Pancreas (tissue), 10 donors: ENCODE measurements around the gene LRRC32. TPM values are rescaled to one million over a fixed set of nuclear protein-coding genes. Genes with fewer than 3 reads are reported as not detected.

ENCODE experiments used
- ATAC-seq, 4 donors: fragments of 200-7000 bp; cut with Tn5 transposase; one replicate each; pipeline versions ENCODE4 v1.8.0 to v1.9.1; 2020; ENCODE audit warnings: mild to moderate bottlenecking in 4 of 4, moderate library complexity in 4 of 4
- DNase-seq, 6 donors: peaks; one replicate each; pipeline ENCODE4 v3.0.0-alpha.2; 2020
- FAIRE-seq: peaks from 2 replicates; lab custom pipeline; 2012; peaks lifted over from hg19 to GRCh38; lab: Jason Lieb, UNC
- H3K27ac ChIP-seq, 4 donors: fragments of 200-600 bp; sonication (generic); 1 replicate in 3 of 4; 2 replicates in 1 of 4; pipeline versions ENCODE4 v1.5.0 to v1.8.0; 2020
- H3K27me3 ChIP-seq, 4 donors: fragments of 200-600 bp; one replicate each; pipeline ENCODE4 v1.8.0; 2021
- H3K36me3 ChIP-seq, 3 donors: fragments of 200-600 bp; sonication (generic) in 1 of 3; one replicate each; pipeline versions ENCODE4 v1.5.0 to v1.8.0; 2020 to 2021
- H3K4me1 ChIP-seq, 3 donors: fragments of 200-600 bp; one replicate each; pipeline ENCODE4 v1.8.0; 2021
- H3K4me3 ChIP-seq, 4 donors: fragments of 200-600 bp; sonication (generic) in 2 of 4; one replicate each; pipeline versions ENCODE4 v1.5.0 to v1.8.0; 2020 to 2021
- H3K9me3 ChIP-seq, 4 donors: fragments of 200-600 bp; one replicate each; pipeline ENCODE4 v1.8.0; 2021
- WGBS, 2 donors: extraction: QIAGEN DNeasy Blood & Tissue Kit; methylation state at CpG; one replicate each; pipeline ENCODE4 v1.1.7; 2013; 5-methylcytosine and 5-hydroxymethylcytosine counted together
- intact Hi-C, 3 donors: fragments of 100-400 bp; cut with DNase I; formaldehyde crosslinking; loops; one replicate each; pipeline versions ENCODE4 v1.11.1 to v1.14.2; 2022
- polyA plus RNA-seq, 2 donors: library from polyadenylated mRNA; stranded (reverse); fragments of 200-250 nt; gene quantifications; one replicate each; pipeline ENCODE4 v1.2.3, GENCODE V29; 2013
- total RNA-seq, 6 donors: library from RNA; stranded (reverse); fragmentation: NEBNext Ultra II Directional in 4 of 6; extraction: Animal tissue kit (Norgen Biotek cat#: 25700) in 4 of 6; gene quantifications; one replicate each; pipeline versions ENCODE4 v1.2.1 to v1.2.4, GENCODE V29; 2021 to 2023
- TF ChIP-seq, protein P1 (sequence below), 4 donors: fragments of 200-600 bp; sonication (generic) in 3 of 4; IDR thresholded peaks; one replicate each; pipeline versions ENCODE4 v1.5.0 to v1.8.0; 2021; ENCODE audit warnings: antibody characterized with exemption in 4 of 4
- donor health status: healthy with polysubstance abuse.
- donor health status: DM: no; HTN: no; CAD: no; lungs with moderate emphysema.
- donor health status: DM: no; HTN: no; CAD: no.
- donor health status: control.
- donor health status: control.
- donor health status: Bipolar disorder and iron deficiency.
- donor health status: DM: yes; HTN: yes; CAD: no.
- donor health status: DM: no; HTN: no; CAD: no.
- donor health status: DM: no; HTN: no; CAD: no.
- donor health status: DM: yes; HTN: yes; CAD: no.

The LRRC32 gene
- total and polyA plus RNA-seq, 8 donors: 5.7 to 43.0 (median 12.0) TPM

DNA sequence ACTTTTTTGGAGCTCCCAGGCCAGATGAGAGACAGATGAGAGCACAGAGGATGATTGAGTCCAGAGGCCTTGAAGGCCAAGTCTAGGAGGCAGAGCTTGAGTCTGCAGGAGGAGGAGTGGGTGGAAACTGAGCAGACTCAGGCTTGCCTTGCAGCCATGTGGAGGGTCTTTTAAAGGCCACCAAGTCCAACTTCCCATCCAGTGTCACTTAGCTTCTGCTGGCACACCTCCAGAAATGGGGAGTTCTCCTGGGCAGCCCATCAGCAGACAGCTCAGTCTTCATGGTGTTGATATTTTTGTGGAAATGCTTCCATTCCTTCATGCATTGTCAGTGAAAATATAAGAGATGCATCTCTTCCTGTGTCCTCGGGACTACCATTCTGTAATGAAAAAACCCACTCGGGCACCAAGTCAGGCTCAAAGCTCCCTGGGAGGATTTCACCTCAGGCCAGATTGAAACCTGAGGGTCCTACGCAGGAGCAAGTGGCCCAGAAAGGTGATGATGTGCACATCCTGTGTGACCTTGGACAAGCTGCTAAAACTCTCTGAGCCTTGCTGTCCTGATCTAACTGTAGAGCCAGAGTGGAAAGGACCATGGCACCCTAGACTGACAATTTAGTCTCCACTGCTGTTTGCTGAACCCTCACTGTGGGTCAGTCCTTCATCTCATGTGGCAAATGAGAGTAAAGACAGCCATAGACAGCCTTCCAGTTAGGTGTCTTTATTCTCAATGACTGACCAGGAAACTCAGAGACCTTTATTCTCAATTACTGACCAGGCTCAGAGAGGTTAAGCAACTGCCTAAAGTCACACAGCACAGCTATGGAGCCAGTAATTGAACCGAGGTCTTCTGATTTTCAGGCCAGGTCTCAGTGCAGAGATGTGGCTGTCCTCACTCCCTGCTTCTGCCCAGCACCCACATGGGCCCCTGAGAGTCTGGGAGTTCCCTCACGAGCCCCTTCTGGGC lies 2.9 kb upstream of the LRRC32 start:
- H3K4me1 ChIP-seq: no peaks in the 10 kb centered on the region
- DNase-seq (no peak), ATAC-seq (no peak), FAIRE-seq (no peak)
- H3K27me3 ChIP-seq: peaks cover 0 to 3% (median 0%) of the 10 kb centered on the region in 4 donors
- H3K27ac ChIP-seq: no peak overlapping the region
- TF ChIP-seq, protein P1, sequence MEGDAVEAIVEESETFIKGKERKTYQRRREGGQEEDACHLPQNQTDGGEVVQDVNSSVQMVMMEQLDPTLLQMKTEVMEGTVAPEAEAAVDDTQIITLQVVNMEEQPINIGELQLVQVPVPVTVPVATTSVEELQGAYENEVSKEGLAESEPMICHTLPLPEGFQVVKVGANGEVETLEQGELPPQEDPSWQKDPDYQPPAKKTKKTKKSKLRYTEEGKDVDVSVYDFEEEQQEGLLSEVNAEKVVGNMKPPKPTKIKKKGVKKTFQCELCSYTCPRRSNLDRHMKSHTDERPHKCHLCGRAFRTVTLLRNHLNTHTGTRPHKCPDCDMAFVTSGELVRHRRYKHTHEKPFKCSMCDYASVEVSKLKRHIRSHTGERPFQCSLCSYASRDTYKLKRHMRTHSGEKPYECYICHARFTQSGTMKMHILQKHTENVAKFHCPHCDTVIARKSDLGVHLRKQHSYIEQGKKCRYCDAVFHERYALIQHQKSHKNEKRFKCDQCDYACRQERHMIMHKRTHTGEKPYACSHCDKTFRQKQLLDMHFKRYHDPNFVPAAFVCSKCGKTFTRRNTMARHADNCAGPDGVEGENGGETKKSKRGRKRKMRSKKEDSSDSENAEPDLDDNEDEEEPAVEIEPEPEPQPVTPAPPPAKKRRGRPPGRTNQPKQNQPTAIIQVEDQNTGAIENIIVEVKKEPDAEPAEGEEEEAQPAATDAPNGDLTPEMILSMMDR (IDR thresholded peaks at IDR 0.05): no peak
- H3K36me3 ChIP-seq: no peaks in the 10 kb centered on the region
- H3K4me3 ChIP-seq: no peak overlapping the region
- WGBS, 2 donors: 85 to 91% methylated on average over 5 of the region's 5 CpGs
- intact Hi-C loops: no loop called here
- no peaks in the 10 kb centered on the region for H3K9me3 ChIP-seq

DNA sequence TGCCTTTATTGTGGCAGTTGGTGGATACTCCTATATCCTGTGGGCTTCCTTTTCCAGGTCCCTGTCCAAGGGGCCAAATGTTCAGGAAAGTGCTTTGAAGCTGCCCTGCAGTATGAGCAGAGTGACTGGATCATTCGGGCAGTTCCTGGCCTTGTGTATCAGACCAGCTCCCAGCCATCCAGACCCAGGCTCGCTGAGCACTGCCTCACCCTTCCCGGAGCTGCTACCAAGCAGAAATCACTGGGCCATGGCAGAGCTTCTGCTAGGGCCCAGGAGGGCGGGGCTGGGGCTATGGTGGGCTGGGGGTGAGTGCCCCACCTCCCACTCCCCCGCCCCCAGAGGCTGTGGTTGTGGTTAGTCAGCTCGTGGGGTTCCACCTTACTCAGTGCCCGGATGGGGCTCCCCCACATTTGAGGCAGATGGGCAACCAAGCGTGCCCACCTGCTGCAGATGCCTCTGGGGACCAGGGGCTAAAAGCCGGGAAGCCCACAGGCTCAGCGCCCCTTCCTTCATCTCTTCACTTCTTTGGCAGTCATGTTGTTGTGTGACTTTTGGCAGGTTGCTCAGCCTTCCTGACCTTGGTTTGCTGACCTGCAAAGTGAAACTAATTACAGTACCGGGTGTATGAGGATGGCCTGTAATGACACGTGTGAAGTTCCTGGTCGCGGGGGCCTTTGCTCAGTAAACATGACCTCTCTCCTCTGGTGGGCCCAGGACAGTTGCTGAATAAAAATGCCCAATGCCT lies 2.1 kb upstream of the LRRC32 start:
- 68 to 72% methylated on average over 14 of the region's 14 CpGs for WGBS, 2 donors
- no peak for DNase-seq
- no peaks in the 10 kb centered on the region for H3K9me3 ChIP-seq
- no peaks in the 10 kb centered on the region for H3K4me1 ChIP-seq
- H3K36me3 ChIP-seq: no peaks in the 10 kb centered on the region
- no peak for FAIRE-seq
- intact Hi-C loops: no loop called here
- TF ChIP-seq, protein P1 (IDR thresholded peaks at IDR 0.05): no peak
- ATAC-seq: peak in 1 of 4 donors; percentile 44
- H3K27me3 ChIP-seq: peaks cover 0 to 3% (median 0%) of the 10 kb centered on the region in 4 donors
- no peak overlapping the region for H3K27ac ChIP-seq
- H3K4me3 ChIP-seq: no peak overlapping the region

DNA sequence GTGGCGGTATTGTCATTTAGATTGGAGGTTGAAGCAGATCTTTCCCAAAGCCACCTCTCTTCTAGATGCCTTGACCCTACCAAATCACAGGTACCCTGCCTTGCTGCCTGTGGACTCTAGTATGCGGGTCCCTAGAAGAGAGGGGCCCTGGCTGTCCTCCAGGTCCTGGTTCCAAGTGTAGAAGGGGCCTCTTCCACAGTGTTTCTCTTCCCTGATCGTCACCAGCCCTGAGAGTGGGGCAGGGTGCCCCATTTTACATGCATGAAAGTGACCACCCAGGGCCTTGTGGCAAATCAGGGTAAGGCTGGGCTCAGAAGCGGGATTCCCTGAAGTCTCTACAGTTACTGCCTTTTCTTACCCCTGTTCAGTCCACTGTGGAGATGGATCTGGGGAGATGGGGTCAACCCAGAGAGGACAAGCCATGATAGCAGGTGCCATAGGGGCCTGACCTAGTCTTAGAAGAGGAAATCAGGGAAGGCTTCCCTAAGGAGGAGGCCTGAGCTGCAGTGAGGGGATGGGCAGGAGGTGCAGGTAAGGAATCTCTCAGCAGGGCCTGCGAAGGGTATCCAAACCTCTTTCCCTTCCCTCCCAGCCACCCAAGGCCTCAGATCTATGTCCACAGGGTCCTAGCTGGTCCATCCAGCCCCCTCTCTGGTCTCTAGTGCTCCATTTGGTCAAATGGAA lies 1.2 kb upstream of the LRRC32 start:
- no peak overlapping the region for H3K4me3 ChIP-seq
- no peak for ATAC-seq
- no peak for FAIRE-seq
- H3K4me1 ChIP-seq: no peaks in the 10 kb centered on the region
- intact Hi-C loops: no loop called here
- DNase-seq: peak in 1 of 6 donors; percentile 28
- WGBS, 2 donors: 93 to 95% methylated on average over 5 of the region's 5 CpGs
- peaks cover 0 to 3% (median 0%) of the 10 kb centered on the region in 4 donors for H3K27me3 ChIP-seq
- no peak overlapping the region for H3K27ac ChIP-seq
- TF ChIP-seq, protein P1 (IDR thresholded peaks at IDR 0.05): no peak
- no peaks in the 10 kb centered on the region for H3K36me3 ChIP-seq
- H3K9me3 ChIP-seq: no peaks in the 10 kb centered on the region

DNA sequence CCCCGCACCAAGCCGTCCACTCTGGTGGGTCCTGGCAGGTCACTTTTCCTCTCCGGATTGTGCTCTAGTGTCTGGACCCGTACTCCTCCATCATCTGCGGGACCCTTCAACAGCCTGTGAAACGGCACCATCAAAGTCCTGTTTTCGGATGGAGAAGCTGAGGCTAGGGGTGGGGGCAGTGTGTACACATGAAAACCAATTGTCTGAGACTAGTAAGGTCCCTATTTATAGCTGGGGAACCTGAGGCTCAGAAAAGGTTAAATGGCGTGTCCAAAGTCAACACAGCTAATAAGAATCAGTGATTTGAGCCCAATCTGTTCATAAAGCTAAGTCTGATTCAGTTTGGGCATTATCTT lies 668 bp upstream of the LRRC32 start:
- no peaks in the 10 kb centered on the region for H3K9me3 ChIP-seq
- DNase-seq (no peak), ATAC-seq (no peak), FAIRE-seq (no peak)
- peak overlapping the region in 2 of 4 donors; percentile 35 to 55 for H3K4me3 ChIP-seq
- intact Hi-C loops: no loop called here
- TF ChIP-seq, protein P1 (IDR thresholded peaks at IDR 0.05): no peak
- no peaks in the 10 kb centered on the region for H3K4me1 ChIP-seq
- H3K36me3 ChIP-seq: no peaks in the 10 kb centered on the region
- no peak overlapping the region for H3K27ac ChIP-seq
- peaks cover 0 to 3% (median 0%) of the 10 kb centered on the region in 4 donors for H3K27me3 ChIP-seq
- WGBS, 2 donors: 55 to 60% methylated on average over 8 of the region's 8 CpGs
